Cardiac atrium fibroblast (primary cell): Measurements from ENCODE around the gene RMND5B. TPM values are rescaled to one million over a fixed set of nuclear protein-coding genes. Genes with fewer than 3 reads are reported as not detected.

ENCODE experiments used
- total RNA-seq: library from RNA; depleted of rRNA; stranded (reverse); fragments of >200 nt; gene quantifications from 2 replicates; pipeline ENCODE4 v1.2.3, GENCODE V29; 2015

The RMND5B gene
- 11.7 and 16.5 TPM in 2 replicates for total RNA-seq

GRCh38 chr5:178130576-178131445 lies at the start of gene RMND5B:
Gene RMND5B, plus strand, starts transcription at chr5:178131014. Its CDS starts 7,106 bp downstream, at chr5:178138120.

DNA sequence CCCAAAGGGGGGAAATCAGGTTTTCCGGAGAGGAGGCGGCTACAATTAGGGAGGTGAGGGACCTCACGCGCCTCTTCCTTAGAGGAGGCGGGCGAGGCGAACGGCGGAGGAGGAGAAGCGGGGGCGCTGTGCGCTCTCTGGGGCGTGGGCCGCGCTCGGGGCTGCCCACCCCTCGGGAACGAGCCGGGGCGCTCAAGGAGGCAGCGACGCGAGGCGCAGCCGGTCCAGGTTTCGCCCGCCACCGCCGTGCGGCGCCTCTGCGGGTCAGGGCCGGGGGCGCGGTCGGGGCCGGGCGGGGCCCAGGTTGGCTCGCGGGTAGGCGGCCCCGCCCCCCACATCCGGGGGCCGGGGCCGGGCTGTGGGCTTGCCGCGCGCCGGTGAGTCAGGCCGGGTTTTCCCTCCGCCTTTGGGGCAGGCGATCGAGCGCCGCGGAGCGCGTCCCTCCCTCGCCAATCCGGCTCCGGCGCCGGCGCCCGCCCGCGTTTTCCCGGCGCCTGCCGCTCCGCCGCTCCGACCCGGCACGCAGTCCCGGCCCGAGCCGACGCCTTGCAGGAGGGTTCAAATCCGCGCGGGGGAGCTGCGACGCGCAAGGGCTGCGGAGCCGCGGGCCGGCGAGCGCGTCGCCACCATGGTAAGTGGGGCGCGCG lies 17.6 kb upstream of the RMND5B start, which contains the start of gene N4BP3:
TSS of gene N4BP3 (plus strand) at position 392 of the 647 bp plus-strand sequence. CDS start 6,052 bp downstream, outside the sequence.

DNA sequence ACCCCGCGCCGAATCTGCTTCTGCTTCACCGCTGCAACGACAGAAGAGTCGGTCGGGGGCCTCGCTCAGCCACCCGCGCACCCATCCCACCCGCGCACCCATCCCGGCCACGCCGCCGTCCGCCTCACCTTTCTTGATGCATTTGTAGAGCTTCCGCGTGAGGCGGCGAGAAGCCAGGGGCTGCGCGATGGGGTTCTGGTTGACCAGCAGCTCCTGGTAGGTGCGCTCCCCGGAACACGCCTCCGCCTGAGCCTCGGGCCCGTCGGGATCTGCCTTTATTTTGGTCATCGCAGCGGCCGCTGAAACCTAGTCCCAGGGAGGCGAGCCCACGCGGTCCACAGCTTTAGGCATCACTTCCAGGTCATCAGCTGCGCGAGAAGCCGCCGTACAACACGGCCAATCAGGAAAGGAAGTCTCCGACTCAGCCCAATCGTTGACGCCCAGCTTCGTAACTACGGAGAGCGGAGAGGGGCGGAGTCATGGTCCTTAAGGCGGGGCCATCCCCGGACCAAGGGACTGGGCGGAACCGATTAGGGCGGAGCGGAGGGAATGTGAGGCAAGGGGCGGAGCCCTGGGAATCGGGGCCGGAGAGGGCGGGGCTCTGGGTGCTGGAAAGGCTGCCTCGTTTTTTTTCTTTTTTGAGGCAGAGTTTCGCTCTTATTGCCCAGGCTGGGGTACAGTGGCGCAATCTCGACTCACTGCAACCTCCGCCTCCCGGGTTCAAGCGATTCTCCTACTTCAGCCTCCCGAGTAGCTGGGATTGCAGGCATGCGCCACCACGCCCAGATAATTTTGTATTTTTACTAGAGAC lies 22.9 kb downstream of the RMND5B start, which contains the start of gene NHP2:
TSS of gene NHP2 (minus strand) at position 356 of the 811 bp plus-strand sequence. CDS start at position 288, 68 bp downstream.

GRCh38 chr5:178187014-178187413 lies 56.2 kb downstream of the RMND5B start, which contains the start of gene GMCL2:
Gene GMCL2, minus strand, starts transcription at chr5:178187371. Its CDS starts 72 bp downstream, at chr5:178187299.

Other genes with a start within 250 kb of the RMND5B start
- gene PROP1, start 134.8 kb upstream of the RMND5B start, total RNA-seq, result not detected in 2 replicates
- 0.36 and 2.3 TPM in 2 replicates for gene N4BP3, start 17.5 kb upstream of the RMND5B start, total RNA-seq
- 264 and 275 TPM in 2 replicates for gene NHP2, start 22.9 kb downstream of the RMND5B start, total RNA-seq
- not detected in 2 replicates for gene GMCL2, start 56.4 kb downstream of the RMND5B start, total RNA-seq
- gene HNRNPAB, start 73.5 kb downstream of the RMND5B start, total RNA-seq, result 68.8 and 83.4 TPM in 2 replicates
- 17.8 and 23.5 TPM in 2 replicates for gene PHYKPL, start 101.8 kb downstream of the RMND5B start, total RNA-seq